T-helper 17 cell (primary cell): ENCODE measurements around the gene MED7. TPM values are rescaled to one million over a fixed set of nuclear protein-coding genes. Genes with fewer than 3 reads are reported as not detected.
A peak's percentile ranks its signal among the peaks of the same experiment; 100 is the strongest.

Source experiments
- ATAC-seq: fragments of 150-1000 bp; cut with Tn5 transposase; 2 replicates; pipeline ENCODE4 v1.10.0; 2021; ENCODE audit warnings: mild to moderate bottlenecking, moderate library complexity
- DNase-seq, 3 donors: peaks; one replicate each; pipeline versions ENCODE4 v3.0.0 to v3.0.0-alpha.2; 2020 to 2021
- H3K9me3 ChIP-seq: one replicate; pipeline ENCODE4 v1.7.0; 2013; ENCODE audit warnings: low read length, mild to moderate bottlenecking; ENCODE audit not compliant: control insufficient read depth, poor library complexity, severe bottlenecking
- H3K27ac Mint-ChIP-seq: one replicate; pipeline ENCODE4 v1.8.0; 2022; ENCODE audit warnings: mild to moderate bottlenecking, moderate library complexity, mixed read lengths
- H3K27me3 Mint-ChIP-seq: one replicate; pipeline ENCODE4 v1.8.0; 2022; ENCODE audit warnings: mixed read lengths
- H3K36me3 Mint-ChIP-seq: one replicate; pipeline ENCODE4 v1.8.0; 2022; ENCODE audit warnings: low read depth, mixed read lengths
- H3K4me1 Mint-ChIP-seq: one replicate; pipeline ENCODE4 v1.8.0; 2022; ENCODE audit warnings: mild to moderate bottlenecking, mixed read lengths
- H3K4me3 Mint-ChIP-seq: one replicate; pipeline ENCODE4 v1.8.0; 2022; ENCODE audit warnings: mild to moderate bottlenecking, moderate library complexity, mixed read lengths
- total RNA-seq, 4 donors: library from RNA in 2 of 4; stranded (reverse) in 2 of 4; gene quantifications; one replicate each; pipeline ENCODE4 v1.2.3 and lab custom pipeline; 2022 to 2026

The MED7 gene
- total RNA-seq, 2 donors from 2014 or later, result 6.3 to 7.8 TPM

GRCh38 chr5:157175071-157175612 lies 32.5 kb upstream of the MED7 start:
- H3K4me1 Mint-ChIP-seq, result peaks cover 47% of the 10 kb centered on the region
- ATAC-seq, result no peak
- H3K27ac Mint-ChIP-seq, result peak overlapping the region; percentile 60
- no peak overlapping the region for H3K4me3 Mint-ChIP-seq
- H3K27me3 Mint-ChIP-seq, result no peaks in the 10 kb centered on the region
- H3K9me3 ChIP-seq, result no peaks in the 10 kb centered on the region
- H3K36me3 Mint-ChIP-seq, result no peaks in the 10 kb centered on the region
- DNase-seq, result no peak

GRCh38 chr5:157172403-157172802 lies 29.7 kb upstream of the MED7 start:
- H3K9me3 ChIP-seq, result no peaks in the 10 kb centered on the region
- Mint-ChIP-seq H3K4me3 (peak overlapping the region; percentile 75), H3K36me3 (no peaks in the 10 kb centered on the region), H3K27me3 (no peaks in the 10 kb centered on the region), H3K27ac (peak overlapping the region; percentile 98), H3K4me1 (peaks cover 34% of the 10 kb centered on the region)
- DNase-seq (peak; percentile 45 to 73 (median 56)), ATAC-seq (peak; percentile 98)

- no peaks in the 10 kb centered on the region for H3K9me3 ChIP-seq
- ATAC-seq (no peak), DNase-seq (no peak)
- Mint-ChIP-seq H3K4me1 (peaks cover 43% of the 10 kb centered on the region), H3K27ac (peak overlapping the region; percentile 93), H3K36me3 (no peaks in the 10 kb centered on the region), H3K4me3 (no peak overlapping the region), H3K27me3 (no peaks in the 10 kb centered on the region)
These were observed 25.6 kb upstream of the MED7 start for GRCh38 chr5:157168286-157168685.

DNA sequence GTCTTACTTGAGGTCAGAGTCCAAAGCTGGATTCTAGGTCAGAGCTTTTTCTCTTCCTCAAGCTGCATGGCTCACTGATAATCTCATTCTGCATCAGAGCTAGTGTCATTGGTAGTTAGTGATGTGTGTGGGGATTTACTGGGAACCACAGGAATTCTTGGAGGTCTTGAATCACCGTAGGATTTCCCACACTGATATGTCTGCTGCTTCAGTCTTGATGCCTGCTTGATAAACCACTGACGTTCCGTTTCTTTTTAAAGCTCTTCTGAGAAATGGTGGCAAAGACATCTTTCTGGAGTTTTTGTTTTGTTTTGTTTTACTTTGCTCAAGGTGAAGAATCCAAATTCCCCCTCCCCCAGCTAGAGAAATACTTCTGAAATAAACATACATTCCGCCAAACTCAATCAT lies 24.6 kb upstream of the MED7 start:
- Mint-ChIP-seq H3K4me3 (peak overlapping the region; percentile 57), H3K27me3 (no peaks in the 10 kb centered on the region), H3K27ac (peak overlapping the region; percentile 93), H3K4me1 (peaks cover 42% of the 10 kb centered on the region), H3K36me3 (no peaks in the 10 kb centered on the region)
- H3K9me3 ChIP-seq, result no peaks in the 10 kb centered on the region
- no peak for DNase-seq
- peak; percentile 54 for ATAC-seq

DNA sequence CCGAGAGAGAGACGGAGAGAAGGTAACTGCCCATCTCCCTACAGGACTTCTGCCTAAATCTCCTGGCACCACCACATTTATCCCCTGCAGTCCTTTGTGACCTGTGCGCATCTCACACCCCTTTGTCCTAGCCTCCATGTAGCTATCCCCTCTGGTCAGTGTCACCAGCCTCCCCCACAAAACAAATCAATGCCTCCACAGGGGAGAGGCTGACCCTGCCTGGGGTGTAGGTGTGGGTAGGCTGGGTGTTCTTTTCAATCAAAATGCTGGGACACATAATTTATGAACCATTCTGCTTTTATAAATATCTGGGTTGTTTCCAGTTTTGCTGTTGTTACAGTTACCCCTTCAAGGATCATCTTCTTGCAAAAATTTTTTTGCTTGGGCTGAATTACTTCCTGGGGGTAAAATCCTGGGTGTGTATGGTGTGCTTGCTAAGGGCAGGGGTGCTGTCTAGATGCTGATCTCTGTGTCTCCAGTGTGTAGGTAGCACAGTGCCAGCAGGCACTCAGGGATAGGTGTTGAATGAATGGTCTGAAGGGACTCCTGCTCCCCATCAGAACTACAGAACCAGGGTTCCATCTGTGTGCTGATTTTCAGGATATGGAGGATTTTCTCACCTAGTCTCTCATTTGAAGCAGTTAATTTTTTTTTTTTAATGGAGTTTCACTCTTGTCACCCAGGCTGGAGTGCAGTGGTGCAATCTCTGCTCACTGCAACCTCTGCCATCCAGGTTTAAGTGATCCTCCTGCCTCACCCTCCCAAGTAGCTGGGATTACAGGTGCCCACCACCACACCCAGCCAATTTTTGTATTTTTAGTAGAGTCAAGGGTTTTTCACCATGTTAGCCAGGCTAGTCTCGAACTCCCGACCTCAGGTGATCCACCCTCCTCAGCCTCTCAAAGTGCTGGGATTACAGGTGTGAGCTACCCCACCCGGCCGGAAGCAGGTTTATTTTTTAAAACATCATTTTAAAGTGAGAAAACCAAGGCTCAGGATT lies 23.8 kb upstream of the MED7 start, which contains the start of gene GARIN3:
TSS of gene GARIN3 (minus strand) at position 51 of the 1,000 bp plus-strand sequence. CDS start 96 bp downstream, outside the sequence.
- DNase-seq, result no peak
- no peaks in the 10 kb centered on the region for H3K27me3 Mint-ChIP-seq
- H3K27ac Mint-ChIP-seq, result peak within 1 kb of the TSS; percentile 93
- no peaks in the 10 kb centered on the region for H3K36me3 Mint-ChIP-seq
- H3K9me3 ChIP-seq, result peaks cover under 1% of the 10 kb centered on the region
- peaks cover 36% of the 10 kb centered on the region for H3K4me1 Mint-ChIP-seq
- ATAC-seq, result peak; percentile 51
- no peak within 1 kb of the TSS for H3K4me3 Mint-ChIP-seq

DNA sequence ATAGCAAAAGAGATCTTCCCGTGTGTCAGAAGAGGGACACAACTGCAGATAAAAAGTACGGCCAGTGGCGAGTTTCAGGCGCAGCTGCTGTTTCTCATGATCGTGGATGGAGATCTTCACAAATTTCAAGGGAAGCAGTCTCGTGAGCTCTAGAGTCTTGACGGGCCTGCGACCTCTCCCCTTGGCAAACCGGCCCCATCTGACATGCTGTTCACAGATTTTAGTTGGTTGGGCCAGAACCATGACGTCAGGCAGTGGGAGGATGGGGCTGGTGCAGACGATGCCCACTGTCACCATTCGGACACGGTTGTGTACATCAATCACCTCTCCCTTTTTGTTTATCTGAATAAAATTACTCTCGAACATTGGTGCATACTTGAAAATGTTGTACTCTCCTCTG lies 23.0 kb upstream of the MED7 start:
- H3K9me3 ChIP-seq, result peaks cover 2% of the 10 kb centered on the region
- Mint-ChIP-seq H3K27ac (peak overlapping the region; percentile 93), H3K27me3 (no peaks in the 10 kb centered on the region), H3K36me3 (no peaks in the 10 kb centered on the region), H3K4me3 (no peak overlapping the region), H3K4me1 (peaks cover 41% of the 10 kb centered on the region)
- no peak for DNase-seq
- ATAC-seq, result no peak

DNA sequence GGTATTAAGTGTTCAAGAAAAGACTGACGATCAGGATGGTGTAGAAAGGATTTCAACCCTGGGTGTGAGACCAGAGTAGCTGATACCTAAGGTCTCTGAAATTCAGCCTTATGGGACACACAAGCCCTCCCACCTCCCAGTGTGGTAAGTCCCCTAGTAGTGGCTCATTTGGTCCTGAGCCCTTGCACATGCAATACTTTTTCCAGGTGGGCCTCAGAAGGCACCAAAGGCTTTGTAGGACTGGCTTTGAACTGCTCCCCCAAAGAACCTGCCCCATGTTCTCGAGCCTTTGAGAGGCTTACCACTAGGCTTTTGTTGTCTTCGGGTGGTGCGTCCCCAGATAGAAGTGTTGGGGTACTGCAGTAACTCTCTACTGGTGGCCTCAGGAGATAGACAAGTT lies 22.6 kb upstream of the MED7 start:
- ATAC-seq, result no peak
- Mint-ChIP-seq H3K27ac (peak overlapping the region; percentile 93), H3K4me1 (peaks cover 42% of the 10 kb centered on the region), H3K4me3 (no peak overlapping the region), H3K36me3 (no peaks in the 10 kb centered on the region), H3K27me3 (no peaks in the 10 kb centered on the region)
- DNase-seq, result no peak
- H3K9me3 ChIP-seq, result peaks cover 2% of the 10 kb centered on the region

DNA sequence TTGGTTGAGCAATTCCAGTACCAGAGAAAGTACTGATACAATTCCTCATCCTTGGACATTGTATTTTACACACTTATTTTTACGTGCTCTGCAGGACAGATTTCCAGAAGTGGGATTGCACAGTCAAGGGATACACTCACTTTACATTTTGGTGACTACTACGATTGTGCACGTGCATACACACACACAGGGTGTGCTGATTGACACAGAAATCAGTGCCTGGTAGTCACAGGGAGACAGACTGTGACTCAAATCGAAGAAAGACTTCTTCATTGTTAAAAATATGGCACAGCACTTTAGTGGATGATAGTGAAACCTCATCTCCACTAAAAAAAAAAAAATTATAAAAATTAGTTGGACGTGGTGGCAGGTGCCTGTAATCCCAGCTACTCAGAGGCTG lies 21.9 kb upstream of the MED7 start:
- H3K36me3 Mint-ChIP-seq, result no peaks in the 10 kb centered on the region
- peaks cover 2% of the 10 kb centered on the region for H3K9me3 ChIP-seq
- peak overlapping the region; percentile 58 for H3K4me3 Mint-ChIP-seq
- peaks cover 46% of the 10 kb centered on the region for H3K4me1 Mint-ChIP-seq
- DNase-seq, result no peak
- no peak overlapping the region for H3K27ac Mint-ChIP-seq
- H3K27me3 Mint-ChIP-seq, result no peaks in the 10 kb centered on the region
- no peak for ATAC-seq

DNA sequence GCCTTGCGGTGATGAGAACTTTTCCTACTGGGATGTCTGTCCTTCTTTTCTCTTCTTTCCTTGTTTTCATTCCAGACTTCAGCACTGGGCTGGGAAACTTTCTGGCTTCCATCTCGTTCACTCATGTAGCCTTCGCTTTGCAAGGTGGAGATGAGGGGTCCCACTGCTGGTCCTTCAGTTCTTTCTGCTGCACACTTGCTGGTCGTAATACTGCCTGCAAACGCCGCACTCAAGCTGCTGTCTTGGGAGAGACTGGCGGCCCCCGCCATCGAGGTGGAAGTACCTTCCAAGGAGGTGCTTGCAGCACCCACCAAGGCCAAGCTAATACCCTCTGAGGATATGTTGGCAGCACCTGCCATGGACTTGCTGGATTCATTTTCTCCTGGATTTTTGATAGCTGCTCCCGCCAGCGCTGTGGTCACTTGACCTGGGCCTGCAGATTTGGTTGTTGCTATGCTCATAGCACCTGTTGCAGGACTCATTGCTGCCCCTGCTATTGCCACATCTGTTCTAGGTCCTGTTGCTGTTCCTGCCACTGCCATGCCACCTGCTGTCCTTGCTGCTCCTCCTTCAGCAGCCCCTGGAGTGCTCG lies 20.4 kb upstream of the MED7 start:
- H3K4me3 Mint-ChIP-seq, result no peak overlapping the region
- H3K9me3 ChIP-seq, result peaks cover 2% of the 10 kb centered on the region
- no peak for ATAC-seq
- H3K27ac Mint-ChIP-seq, result peak overlapping the region; percentile 92
- H3K36me3 Mint-ChIP-seq, result no peaks in the 10 kb centered on the region
- peaks cover 46% of the 10 kb centered on the region for H3K4me1 Mint-ChIP-seq
- H3K27me3 Mint-ChIP-seq, result no peaks in the 10 kb centered on the region
- DNase-seq, result no peak

DNA sequence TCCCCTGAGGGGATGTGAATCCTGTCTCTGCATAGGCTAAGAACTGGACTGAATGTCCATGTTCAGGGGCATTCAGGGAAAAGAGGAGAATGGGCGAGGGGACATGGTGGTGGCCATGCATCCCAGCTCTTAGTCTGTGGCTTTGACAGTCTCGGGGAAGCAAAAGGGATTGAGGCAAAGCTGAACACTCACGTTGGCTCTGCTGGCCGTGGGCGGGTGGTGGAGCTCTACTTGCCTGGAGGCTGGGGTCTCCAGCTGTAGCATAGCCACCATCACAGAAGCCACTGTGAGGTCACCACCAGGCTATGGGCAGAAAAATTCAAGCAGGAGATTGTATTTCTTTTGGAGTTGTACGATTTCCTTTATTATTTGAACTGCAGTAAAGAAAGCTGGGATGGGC lies 19.3 kb upstream of the MED7 start:
- Mint-ChIP-seq H3K4me3 (no peak overlapping the region), H3K4me1 (peaks cover 47% of the 10 kb centered on the region), H3K36me3 (no peaks in the 10 kb centered on the region), H3K27ac (peak overlapping the region; percentile 92), H3K27me3 (no peaks in the 10 kb centered on the region)
- no peak for ATAC-seq
- no peak for DNase-seq
- H3K9me3 ChIP-seq, result peaks cover 2% of the 10 kb centered on the region

DNA sequence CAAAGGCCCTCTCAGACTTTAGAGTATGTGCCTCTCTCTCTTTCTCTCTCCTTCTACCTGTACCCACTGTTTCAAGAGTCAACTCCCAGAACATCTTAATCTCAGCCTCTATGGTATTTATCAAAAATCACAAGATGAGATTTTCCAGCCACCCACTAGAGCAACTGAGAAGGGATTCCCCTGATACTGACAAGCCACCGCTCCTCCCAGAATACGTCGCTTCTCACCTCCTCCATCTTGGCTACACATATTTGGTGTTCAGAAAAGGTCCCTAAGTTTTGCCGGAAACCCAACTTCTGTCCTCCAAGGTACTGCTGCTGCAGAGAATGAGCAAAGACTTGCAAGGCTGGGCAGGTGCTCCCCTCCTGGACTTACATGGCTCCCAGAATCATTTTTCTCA lies 17.3 kb upstream of the MED7 start:
- Mint-ChIP-seq H3K4me3 (peak overlapping the region; percentile 62), H3K4me1 (peaks cover 52% of the 10 kb centered on the region), H3K27me3 (no peaks in the 10 kb centered on the region), H3K36me3 (no peaks in the 10 kb centered on the region), H3K27ac (peak overlapping the region; percentile 92)
- peaks cover 2% of the 10 kb centered on the region for H3K9me3 ChIP-seq
- DNase-seq, result peak; percentile 21 to 48 (median 45)
- ATAC-seq, result peak; percentile 65

DNA sequence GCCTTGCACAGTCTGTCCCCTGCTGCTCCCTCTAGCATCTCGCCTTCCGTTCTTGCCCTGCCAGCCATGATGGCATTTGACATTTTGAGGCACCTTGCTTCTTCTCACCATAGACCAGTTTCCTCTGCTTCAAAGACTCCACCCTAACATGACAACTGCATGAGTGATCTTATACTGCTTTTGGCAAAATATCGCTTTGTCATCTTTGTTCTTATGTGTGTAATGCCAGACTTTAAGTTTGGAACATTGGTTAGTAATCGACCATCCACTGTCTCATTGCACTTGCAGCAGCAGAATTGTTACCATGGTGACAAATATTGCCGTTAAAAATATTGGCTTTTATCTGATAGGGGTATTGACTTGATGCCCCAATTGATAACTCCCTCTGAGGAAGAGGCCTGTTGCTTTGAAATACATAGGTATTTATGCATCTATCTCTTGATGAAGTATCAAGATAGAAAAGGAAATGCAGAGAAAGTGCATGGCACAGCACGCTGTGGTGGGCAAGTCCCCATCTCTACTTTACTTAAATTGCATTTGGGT lies 16.6 kb upstream of the MED7 start:
- H3K9me3 ChIP-seq, result peaks cover 2% of the 10 kb centered on the region
- Mint-ChIP-seq H3K4me1 (peaks cover 56% of the 10 kb centered on the region), H3K27me3 (no peaks in the 10 kb centered on the region), H3K27ac (peak overlapping the region; percentile 92), H3K36me3 (no peaks in the 10 kb centered on the region), H3K4me3 (peak overlapping the region; percentile 62)
- DNase-seq, result peak in 2 of 3 donors; percentile 25 to 56
- ATAC-seq, result peak; percentile 81

GRCh38 chr5:157157293-157157891 lies 14.7 kb upstream of the MED7 start:
- no peaks in the 10 kb centered on the region for H3K36me3 Mint-ChIP-seq
- H3K4me3 Mint-ChIP-seq, result no peak overlapping the region
- H3K9me3 ChIP-seq, result peaks cover 2% of the 10 kb centered on the region
- no peaks in the 10 kb centered on the region for H3K27me3 Mint-ChIP-seq
- peak overlapping the region; percentile 92 for H3K27ac Mint-ChIP-seq
- peaks cover 56% of the 10 kb centered on the region for H3K4me1 Mint-ChIP-seq
- DNase-seq, result no peak
- no peak for ATAC-seq
